Measurements from ENCODE around the gene LTBP1. TPM values are rescaled to one million over a fixed set of nuclear protein-coding genes. Genes with fewer than 3 reads are reported as not detected.

The LTBP1 gene
- total RNA-seq, 2 experiments from 2014 or later, result 0.06 TPM; not detected in 1

DNA sequence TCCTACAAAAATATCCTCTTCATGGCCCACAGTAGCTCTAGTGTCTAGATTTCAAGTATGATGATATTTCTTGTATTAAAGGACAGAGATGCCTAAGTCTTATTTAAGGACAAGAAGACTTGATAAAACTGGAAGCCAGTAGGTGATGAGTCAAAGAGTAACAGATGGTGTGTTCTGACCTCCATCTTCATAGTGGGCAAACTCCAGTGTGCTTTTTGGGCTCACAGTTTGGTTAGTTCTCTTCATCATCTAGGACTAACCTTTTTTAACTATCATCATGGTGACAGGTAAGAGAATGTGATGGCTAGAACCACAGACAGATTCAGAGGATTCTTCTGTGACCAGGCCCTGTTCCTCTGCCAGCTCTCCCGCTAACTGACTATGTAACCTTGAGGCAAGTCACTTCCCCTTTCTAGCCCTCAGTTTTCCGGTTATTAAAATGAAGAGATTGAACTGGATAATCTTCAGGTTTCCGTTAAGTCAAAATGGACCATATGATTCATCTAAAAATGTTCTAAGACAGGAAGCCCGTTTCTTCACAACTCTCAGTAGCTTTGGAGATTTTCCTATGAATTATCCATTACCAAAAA lies 389.4 kb downstream of the LTBP1 start:
- intact Hi-C loops (cut with DNase I, micrococcal nuclease), result no loop called here
- no peak for ATAC-seq (ENCODE audit: poor library complexity)
- Histone ChIP-seq H3K27me3 (ENCODE audit: control insufficient read depth in 1 of 2, insufficient read depth in 2 of 2, low read length in 2 of 2) (no peaks in the 10 kb centered on the region), H3K9me3 (ENCODE audit: control insufficient read depth in 1 of 2, insufficient read depth in 1 of 2, low read length in 2 of 2) (no peaks in the 10 kb centered on the region), H3K4me1 (ENCODE audit: insufficient read depth, low read length) (no peaks in the 10 kb centered on the region), H3K27ac (ENCODE audit: low read depth in 1 of 2, low read length in 2 of 2) (no peak overlapping the region), H3K4me3 (ENCODE audit: low read length) (no peak overlapping the region), H3K36me3 (ENCODE audit: insufficient read depth, low read length) (no peaks in the 10 kb centered on the region)
- ChIA-PET POLR2A (no interaction called here), CTCF (no interaction called here)
- DNase-seq, result peak in 1 of 14 experiments; percentile 3
- Mint-ChIP-seq H3K4me3 (no peak overlapping the region), H3K27me3 (peaks cover 11% of the 10 kb centered on the region), H3K36me3 (ENCODE audit: low read depth) (no peaks in the 10 kb centered on the region), H3K4me1 (ENCODE audit: low read depth) (no peaks in the 10 kb centered on the region), H3K9me3 (no peaks in the 10 kb centered on the region), H3K27ac (no peak overlapping the region)
- TF ChIP-seq, protein P1, sequence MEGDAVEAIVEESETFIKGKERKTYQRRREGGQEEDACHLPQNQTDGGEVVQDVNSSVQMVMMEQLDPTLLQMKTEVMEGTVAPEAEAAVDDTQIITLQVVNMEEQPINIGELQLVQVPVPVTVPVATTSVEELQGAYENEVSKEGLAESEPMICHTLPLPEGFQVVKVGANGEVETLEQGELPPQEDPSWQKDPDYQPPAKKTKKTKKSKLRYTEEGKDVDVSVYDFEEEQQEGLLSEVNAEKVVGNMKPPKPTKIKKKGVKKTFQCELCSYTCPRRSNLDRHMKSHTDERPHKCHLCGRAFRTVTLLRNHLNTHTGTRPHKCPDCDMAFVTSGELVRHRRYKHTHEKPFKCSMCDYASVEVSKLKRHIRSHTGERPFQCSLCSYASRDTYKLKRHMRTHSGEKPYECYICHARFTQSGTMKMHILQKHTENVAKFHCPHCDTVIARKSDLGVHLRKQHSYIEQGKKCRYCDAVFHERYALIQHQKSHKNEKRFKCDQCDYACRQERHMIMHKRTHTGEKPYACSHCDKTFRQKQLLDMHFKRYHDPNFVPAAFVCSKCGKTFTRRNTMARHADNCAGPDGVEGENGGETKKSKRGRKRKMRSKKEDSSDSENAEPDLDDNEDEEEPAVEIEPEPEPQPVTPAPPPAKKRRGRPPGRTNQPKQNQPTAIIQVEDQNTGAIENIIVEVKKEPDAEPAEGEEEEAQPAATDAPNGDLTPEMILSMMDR (IDR thresholded peaks at IDR 0.05), result no peak

DNA sequence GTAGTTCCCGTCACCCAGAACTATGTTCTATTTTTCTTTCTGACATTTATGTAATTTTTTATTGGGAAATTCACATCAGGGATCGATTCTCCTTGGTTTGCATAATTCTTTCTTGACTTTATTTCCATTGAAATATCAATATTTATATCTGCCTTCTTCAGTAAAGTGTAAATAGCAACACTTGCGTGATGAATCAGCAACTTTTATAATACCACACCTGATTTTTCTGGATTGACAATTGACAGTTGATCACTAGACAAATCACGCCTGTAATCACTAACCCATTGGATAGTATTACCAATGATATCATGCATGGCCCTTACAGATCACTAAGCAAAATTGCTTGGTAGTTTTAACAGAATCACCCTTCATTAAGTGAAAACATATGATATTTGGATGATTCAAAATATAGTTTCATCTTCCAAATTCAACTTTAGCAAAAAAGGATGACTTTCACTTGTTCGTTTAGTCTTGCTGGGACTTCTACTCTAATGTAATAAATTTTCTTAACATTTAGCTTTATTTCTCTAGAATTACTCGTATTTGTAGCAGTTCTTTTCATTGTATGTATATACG lies 390.7 kb downstream of the LTBP1 start:
- no peaks in the 10 kb centered on the region for H3K36me3 Mint-ChIP-seq (ENCODE audit: low read depth)
- POLR2A ChIA-PET, result no interaction called here
- intact Hi-C loops (cut with DNase I, micrococcal nuclease), result no loop called here

GRCh38 chr2:33337981-33338380 lies 391.2 kb downstream of the LTBP1 start:
- no peaks in the 10 kb centered on the region for H3K36me3 Mint-ChIP-seq (ENCODE audit: low read depth)
- peaks cover 11% of the 10 kb centered on the region for H3K27me3 Mint-ChIP-seq
- TF ChIP-seq, protein P1 (IDR thresholded peaks at IDR 0.05), result no peak
- H3K27ac Mint-ChIP-seq, result no peak overlapping the region
- H3K27me3 ChIP-seq (ENCODE audit: control insufficient read depth in 1 of 2, insufficient read depth in 2 of 2, low read length in 2 of 2), result no peaks in the 10 kb centered on the region
- H3K36me3 ChIP-seq (ENCODE audit: insufficient read depth, low read length), result no peaks in the 10 kb centered on the region
- ChIA-PET POLR2A (no interaction called here), CTCF (no interaction called here)
- H3K27ac ChIP-seq (ENCODE audit: low read depth in 1 of 2, low read length in 2 of 2), result no peak overlapping the region
- H3K9me3 ChIP-seq (ENCODE audit: control insufficient read depth in 1 of 2, insufficient read depth in 1 of 2, low read length in 2 of 2), result no peaks in the 10 kb centered on the region
- H3K4me3 Mint-ChIP-seq, result no peak overlapping the region
- intact Hi-C loops (cut with DNase I, micrococcal nuclease), result no loop called here
- no peak for DNase-seq
- H3K9me3 Mint-ChIP-seq, result no peaks in the 10 kb centered on the region
- no peak overlapping the region for H3K4me3 ChIP-seq (ENCODE audit: low read length)
- no peaks in the 10 kb centered on the region for H3K4me1 Mint-ChIP-seq (ENCODE audit: low read depth)
- ATAC-seq (ENCODE audit: poor library complexity), result no peak
- no peaks in the 10 kb centered on the region for H3K4me1 ChIP-seq (ENCODE audit: insufficient read depth, low read length)

More for the DNA sequence above, 390.7 kb downstream of the LTBP1 start:
- Mint-ChIP-seq H3K4me3 (no peak overlapping the region), H3K27me3 (peaks cover 11% of the 10 kb centered on the region), H3K4me1 (ENCODE audit: low read depth) (no peaks in the 10 kb centered on the region), H3K27ac (no peak overlapping the region), H3K9me3 (no peaks in the 10 kb centered on the region)
- Histone ChIP-seq H3K27me3 (ENCODE audit: control insufficient read depth in 1 of 2, insufficient read depth in 2 of 2, low read length in 2 of 2) (no peaks in the 10 kb centered on the region), H3K9me3 (ENCODE audit: control insufficient read depth in 1 of 2, insufficient read depth in 1 of 2, low read length in 2 of 2) (no peaks in the 10 kb centered on the region), H3K36me3 (ENCODE audit: insufficient read depth, low read length) (no peaks in the 10 kb centered on the region), H3K27ac (ENCODE audit: low read depth in 1 of 2, low read length in 2 of 2) (no peak overlapping the region), H3K4me1 (ENCODE audit: insufficient read depth, low read length) (no peaks in the 10 kb centered on the region), H3K4me3 (ENCODE audit: low read length) (no peak overlapping the region)
- no peak for ATAC-seq (ENCODE audit: poor library complexity)
- no peak for DNase-seq
- CTCF ChIA-PET, result no interaction called here
- TF ChIP-seq, protein P1 (IDR thresholded peaks at IDR 0.05), result no peak
